HTERT RPE-1 (cell line): Measurements from ENCODE around the gene STAP2.

ENCODE experiments used
- in situ Hi-C: fragments of 300-500 bp; cut with MboI; formaldehyde crosslinking; loops from 4 replicates; pipeline ENCODE4 v1.14.3; 2020; ENCODE audit warnings: low sequenced_read_pairs

STAP2 gene

DNA sequence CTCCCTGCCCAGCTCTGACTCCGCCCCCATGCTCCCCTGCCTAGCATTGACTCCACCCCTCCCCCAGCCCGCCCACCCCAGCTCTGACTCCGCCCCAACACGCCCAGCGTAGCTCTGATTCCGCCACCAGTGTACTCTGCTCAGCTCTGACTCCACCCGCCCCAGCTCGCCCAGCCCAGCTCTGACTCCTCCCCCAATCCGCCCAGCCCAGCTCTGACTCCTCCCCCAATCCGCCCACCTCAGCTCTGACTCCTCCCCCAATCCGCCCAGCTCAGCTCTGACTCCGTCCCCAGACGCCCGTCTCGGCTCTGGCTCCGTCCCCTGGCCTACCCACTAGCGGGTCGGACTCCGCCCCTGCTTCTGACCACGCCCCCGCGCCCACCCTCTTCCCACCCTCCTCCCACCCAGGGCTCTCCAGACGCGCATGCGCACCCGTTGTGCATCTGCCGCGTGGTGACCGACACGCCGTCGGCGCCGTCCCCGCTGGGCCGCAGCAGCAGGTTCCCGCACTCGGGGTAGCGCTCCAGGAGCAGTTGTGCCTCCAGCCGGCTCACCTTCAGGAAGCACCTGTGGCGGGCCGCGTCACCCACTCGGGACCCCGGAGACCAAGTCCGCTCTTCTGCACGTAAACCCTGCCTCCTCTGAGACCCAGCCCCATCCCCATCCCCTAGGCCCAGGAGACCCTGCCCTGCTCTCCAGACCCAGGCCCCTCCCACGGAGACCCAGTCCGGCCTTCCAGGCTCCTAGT, 10.2 kb downstream of the STAP2 start:
- in situ Hi-C loops = no loop called here

- in situ Hi-C loops = no loop called here
Measured at GRCh38 chr19:4327877-4328242, 10.8 kb downstream of the STAP2 start.

GRCh38 chr19:4327252-4327876, 11.3 kb downstream of the STAP2 start:
- in situ Hi-C loops = no loop called here

- in situ Hi-C loops = no loop called here
Measured at GRCh38 chr19:4326837-4327251, 11.8 kb downstream of the STAP2 start.

DNA sequence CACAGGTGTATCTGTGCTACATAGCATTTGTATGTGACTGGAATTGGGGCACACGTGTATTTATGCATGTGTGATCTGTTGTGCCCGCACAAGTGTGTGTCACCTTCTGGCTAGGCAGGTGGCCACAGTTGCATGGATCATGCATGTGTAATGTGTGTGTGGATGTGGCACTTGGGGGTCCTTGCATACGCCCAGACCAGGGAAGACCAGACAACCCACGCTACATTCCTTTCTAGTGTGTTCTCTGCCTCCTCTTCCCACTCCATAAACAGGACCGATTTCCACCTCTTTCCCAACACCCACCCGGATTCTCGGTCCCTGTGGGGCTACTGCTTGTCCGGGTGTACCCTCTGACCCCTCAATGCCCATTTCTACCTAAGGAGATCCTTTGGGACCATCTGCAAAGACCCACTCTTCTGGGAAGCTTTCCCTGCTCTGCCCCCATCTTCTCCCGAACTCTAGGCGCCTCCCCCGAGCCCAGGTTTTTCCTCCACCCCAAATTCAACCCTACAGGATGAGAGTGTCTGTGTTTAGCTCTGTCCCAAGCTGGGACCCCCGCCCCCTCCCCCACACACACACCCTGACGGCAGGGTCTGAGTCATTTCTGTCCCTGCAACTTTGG, 12.3 kb downstream of the STAP2 start:
- in situ Hi-C loops = no loop called here

GRCh38 chr19:4324228-4324627, 14.4 kb downstream of the STAP2 start:
- in situ Hi-C loops = no loop called here

DNA sequence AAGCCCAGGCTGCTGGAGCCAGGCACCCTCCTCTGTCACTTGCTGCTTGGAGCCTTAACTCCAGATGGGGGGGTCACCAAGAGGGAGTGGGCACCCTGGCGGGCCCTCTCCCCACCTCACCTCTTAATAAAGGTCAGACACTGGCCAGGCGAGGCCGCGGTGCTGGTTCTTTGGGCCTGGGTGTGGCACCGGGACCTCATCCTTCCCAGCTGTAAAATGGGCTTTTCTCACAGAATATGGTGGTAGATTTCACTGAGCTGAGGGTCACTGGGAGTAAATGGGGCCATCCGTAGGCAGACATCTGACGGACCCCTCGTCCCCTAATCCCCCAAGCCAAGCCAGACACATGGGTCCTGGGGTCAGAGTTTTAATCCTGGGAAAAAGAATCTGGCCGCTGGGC, 14.9 kb downstream of the STAP2 start:
- in situ Hi-C loops = no loop called here

- in situ Hi-C loops = no loop called here
Measured at GRCh38 chr19:4322942-4323665, 15.5 kb downstream of the STAP2 start.

DNA sequence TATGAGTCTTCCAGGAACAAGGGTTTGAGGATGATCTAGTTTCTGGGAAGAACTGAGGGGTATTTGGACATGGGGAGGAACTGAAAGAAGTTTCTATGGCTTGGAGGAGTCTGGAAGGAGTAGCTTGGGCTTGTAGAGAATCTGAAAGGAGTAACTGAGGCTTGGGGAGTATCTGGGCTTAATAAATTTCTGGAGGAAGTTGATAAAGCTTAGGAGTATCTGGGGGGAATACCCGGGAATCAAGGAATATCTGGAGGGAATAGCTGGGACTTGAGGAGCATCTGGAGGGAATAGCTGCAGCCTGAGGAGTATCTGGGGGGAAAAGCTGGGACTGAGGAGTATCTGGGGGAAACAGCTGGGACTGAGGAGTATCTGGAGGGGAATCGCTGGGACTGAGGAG, 18.2 kb downstream of the STAP2 start:
- in situ Hi-C loops = no loop called here

DNA sequence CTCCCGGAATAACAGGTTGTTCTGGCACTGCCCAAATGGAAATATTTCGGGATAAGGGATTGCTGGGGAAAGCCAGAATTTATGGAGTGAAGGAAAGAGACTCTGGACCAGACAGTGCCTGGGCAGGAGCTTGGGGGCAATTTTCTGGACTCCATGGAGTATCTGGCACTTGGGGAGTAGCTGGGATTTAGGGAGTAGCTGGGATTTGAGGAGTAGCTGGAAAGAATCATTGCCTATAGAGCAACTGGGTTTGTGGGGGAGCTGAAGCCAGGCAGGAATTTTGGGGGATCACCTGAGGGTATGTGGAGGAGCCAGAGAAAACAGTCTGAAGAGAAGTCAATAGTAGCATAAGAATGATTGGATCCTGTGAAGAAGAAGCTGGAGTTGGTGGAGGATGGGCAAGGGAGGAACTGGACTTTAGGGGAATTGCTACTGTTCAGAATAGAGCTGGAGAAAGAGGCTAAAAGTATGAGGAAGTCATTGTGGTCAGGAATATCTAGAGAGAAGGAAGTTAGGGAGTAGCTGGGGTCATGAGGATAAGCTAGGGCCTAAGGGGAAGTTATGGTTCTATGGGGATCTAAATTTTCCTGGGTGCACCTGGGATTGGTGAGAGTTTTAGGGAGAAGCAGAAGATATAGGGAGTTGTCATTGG, 19.4 kb downstream of the STAP2 start:
- in situ Hi-C loops = no loop called here

GRCh38 chr19:4318460-4318859, 20.2 kb downstream of the STAP2 start:
- in situ Hi-C loops = no loop called here

- in situ Hi-C loops = no loop called here
Measured at GRCh38 chr19:4316956-4317355, 21.7 kb downstream of the STAP2 start.

- in situ Hi-C loops = no loop called here
Measured at GRCh38 chr19:4313847-4314490, 24.7 kb downstream of the STAP2 start.

DNA sequence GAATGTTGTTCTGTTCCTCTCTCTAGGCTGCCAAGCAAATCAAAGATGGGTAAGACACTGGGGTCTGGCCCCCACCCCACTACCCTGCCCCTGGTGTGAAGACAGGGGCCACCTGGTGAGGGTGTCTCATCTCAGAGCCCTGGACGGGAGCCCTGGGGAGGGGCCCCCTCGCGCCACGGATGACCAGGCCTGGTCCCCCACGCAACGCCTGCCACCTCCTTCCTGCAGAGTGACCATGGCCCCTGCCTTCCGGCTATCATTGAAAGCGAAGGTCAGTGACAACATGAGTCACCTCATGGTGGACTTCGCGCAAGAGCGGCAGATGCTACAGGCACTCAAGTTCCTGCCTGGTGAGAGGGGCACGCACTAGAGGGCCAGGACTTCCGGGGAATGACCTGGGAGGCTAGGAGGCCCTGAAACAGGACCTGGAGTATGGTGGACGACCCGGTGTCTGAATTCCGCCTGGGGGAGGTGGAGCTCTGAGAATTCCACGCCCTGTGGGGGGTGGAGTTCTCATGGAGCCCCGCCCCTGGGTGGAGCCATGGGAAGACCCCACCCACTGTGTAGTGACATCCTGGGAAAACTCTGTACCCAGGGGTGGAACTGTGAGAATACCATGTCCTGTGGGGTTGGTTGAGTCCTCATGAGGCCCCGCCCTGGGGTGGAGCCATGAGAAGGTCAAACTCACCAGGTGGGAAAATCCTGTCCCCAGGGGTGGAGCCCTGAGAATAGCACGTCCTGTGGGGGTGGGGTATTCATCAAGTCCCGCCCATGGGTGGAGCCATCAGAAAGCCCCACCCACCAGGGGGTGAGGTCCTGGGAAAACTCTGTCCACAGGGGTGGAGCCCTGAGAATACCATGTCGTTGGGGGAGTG, 28.1 kb downstream of the STAP2 start:
- in situ Hi-C loops = no loop called here

DNA sequence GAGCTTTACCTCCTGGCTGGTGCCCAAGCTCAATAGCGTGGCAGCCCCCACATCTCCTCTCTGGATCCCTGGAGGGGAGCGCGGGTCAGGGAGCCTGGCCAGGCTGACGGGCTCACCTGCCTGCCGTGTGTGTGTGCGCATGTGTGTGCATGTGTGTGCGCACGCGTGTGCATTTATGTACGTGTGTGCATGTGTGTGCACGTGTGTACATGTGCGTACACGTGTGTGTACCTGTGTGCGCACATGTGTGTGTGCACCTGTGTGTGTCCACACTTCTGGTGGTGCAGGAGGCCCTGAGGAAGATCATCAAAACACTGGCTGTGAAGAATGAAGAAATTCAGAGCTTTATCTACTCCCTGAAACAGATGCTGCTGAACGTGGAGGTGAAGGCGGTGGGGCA, 33.0 kb downstream of the STAP2 start:
- in situ Hi-C loops = no loop called here

- in situ Hi-C loops = no loop called here
Measured at GRCh38 chr19:4305257-4305612, 33.4 kb downstream of the STAP2 start.

- in situ Hi-C loops = no loop called here
Measured at GRCh38 chr19:4304538-4305256, 33.9 kb downstream of the STAP2 start, which contains the start of gene FSD1. TSS of gene FSD1 (plus strand) at chr19:4304598. CDS start at chr19:4304747, 149 bp downstream.

- in situ Hi-C loops = no loop called here
Measured at GRCh38 chr19:4303819-4304537, 34.6 kb downstream of the STAP2 start.
